Glutamatergic neuron (in vitro differentiated cells): ENCODE measurements around the gene GSDME. TPM values are rescaled to one million over a fixed set of nuclear protein-coding genes. Genes with fewer than 3 reads are reported as not detected.

ENCODE experiments used
- DNase-seq: peaks from one replicate; pipeline ENCODE4 v3.0.0; 2022
- H3K27ac Mint-ChIP-seq: one replicate; pipeline ENCODE4 v1.8.0; 2020; ENCODE audit warnings: mild to moderate bottlenecking, mixed read lengths, inconsistent platforms; ENCODE audit not compliant: unreplicated experiment
- H3K27me3 Mint-ChIP-seq: one replicate; pipeline ENCODE4 v1.8.0; 2020; ENCODE audit warnings: mild to moderate bottlenecking, moderate library complexity, mixed read lengths, inconsistent platforms; ENCODE audit not compliant: unreplicated experiment
- H3K36me3 Mint-ChIP-seq: one replicate; pipeline ENCODE4 v1.8.0; 2020; ENCODE audit warnings: mild to moderate bottlenecking, mixed read lengths, inconsistent platforms; ENCODE audit not compliant: unreplicated experiment
- H3K4me1 Mint-ChIP-seq: one replicate; pipeline ENCODE4 v1.8.0; 2020; ENCODE audit warnings: mild to moderate bottlenecking, low read depth, mixed read lengths, inconsistent platforms; ENCODE audit not compliant: unreplicated experiment
- H3K4me3 Mint-ChIP-seq: one replicate; pipeline ENCODE4 v1.8.0; 2020; ENCODE audit warnings: mild to moderate bottlenecking, mixed read lengths, inconsistent platforms; ENCODE audit not compliant: unreplicated experiment
- H3K9me3 Mint-ChIP-seq: one replicate; pipeline ENCODE4 v1.8.0; 2020; ENCODE audit warnings: mild to moderate bottlenecking, moderate library complexity, mixed read lengths, inconsistent platforms; ENCODE audit not compliant: unreplicated experiment
- CTCF ChIP-seq: fragments of 200-600 bp; sonication (generic); IDR thresholded peaks from one replicate; pipeline ENCODE4 v1.5.0; 2021; ENCODE audit not compliant: partially characterized antibody, unreplicated experiment
- total RNA-seq: library from RNA; stranded (reverse); fragmentation: NEBNext Ultra II Directional; extraction: Animal tissue kit (Norgen Biotek cat#: 25700); gene quantifications from one replicate; pipeline ENCODE4 v1.2.1, GENCODE V29; 2021; ENCODE audit not compliant: unreplicated experiment

GSDME gene
- total RNA-seq, 1 donor from 2014 or later = 12.7 TPM

- Mint-ChIP-seq H3K36me3 (no peaks in the 10 kb centered on the region), H3K27ac (no peak overlapping the region), H3K4me1 (no peaks in the 10 kb centered on the region), H3K9me3 (no peaks in the 10 kb centered on the region), H3K4me3 (no peak overlapping the region), H3K27me3 (no peaks in the 10 kb centered on the region)
- no peak for DNase-seq
- TF ChIP-seq CTCF = no peak
These were observed 27.0 kb upstream of the GSDME start for GRCh38 chr7:24784277-24784676.

- no peaks in the 10 kb centered on the region for H3K36me3 Mint-ChIP-seq
- no peak for TF ChIP-seq CTCF
These were observed 26.4 kb upstream of the GSDME start for GRCh38 chr7:24783698-24784097.

GRCh38 chr7:24781106-24781505 lies 23.8 kb upstream of the GSDME start:
- H3K27ac Mint-ChIP-seq = no peak overlapping the region
- DNase-seq = no peak
- TF ChIP-seq CTCF = no peak

More at GRCh38 chr7:24783698-24784097, 26.4 kb upstream of the GSDME start:
- H3K4me1 Mint-ChIP-seq = no peaks in the 10 kb centered on the region
- H3K27me3 Mint-ChIP-seq = no peaks in the 10 kb centered on the region
- no peaks in the 10 kb centered on the region for H3K9me3 Mint-ChIP-seq
- no peak for DNase-seq
- no peak overlapping the region for H3K4me3 Mint-ChIP-seq
- no peak overlapping the region for H3K27ac Mint-ChIP-seq

GRCh38 chr7:24779283-24779655 lies 22.0 kb upstream of the GSDME start:
- Mint-ChIP-seq H3K4me3 (no peak overlapping the region), H3K27me3 (no peaks in the 10 kb centered on the region), H3K36me3 (no peaks in the 10 kb centered on the region), H3K4me1 (no peaks in the 10 kb centered on the region), H3K27ac (no peak overlapping the region), H3K9me3 (peaks cover 1% of the 10 kb centered on the region)
- no peak for TF ChIP-seq CTCF
- no peak for DNase-seq

More at GRCh38 chr7:24781106-24781505, 23.8 kb upstream of the GSDME start:
- no peaks in the 10 kb centered on the region for H3K4me1 Mint-ChIP-seq
- H3K27me3 Mint-ChIP-seq = no peaks in the 10 kb centered on the region
- H3K36me3 Mint-ChIP-seq = no peaks in the 10 kb centered on the region
- no peak overlapping the region for H3K4me3 Mint-ChIP-seq
- H3K9me3 Mint-ChIP-seq = peaks cover 1% of the 10 kb centered on the region

GRCh38 chr7:24778543-24779282 lies 21.4 kb upstream of the GSDME start:
- H3K4me3 Mint-ChIP-seq = no peak overlapping the region
- no peak for DNase-seq
- H3K27ac Mint-ChIP-seq = no peak overlapping the region
- no peaks in the 10 kb centered on the region for H3K4me1 Mint-ChIP-seq
- no peaks in the 10 kb centered on the region for H3K36me3 Mint-ChIP-seq
- H3K9me3 Mint-ChIP-seq = peaks cover 1% of the 10 kb centered on the region
- TF ChIP-seq CTCF = no peak
- H3K27me3 Mint-ChIP-seq = no peaks in the 10 kb centered on the region
